HepG2 (cell line): ENCODE results near the gene TNFAIP8L2. TPM values are rescaled to one million over a fixed set of nuclear protein-coding genes. Genes with fewer than 3 reads are reported as not detected.
A peak's percentile ranks its signal among the peaks of the same experiment; 100 is the strongest.

Experiments used
- ATAC-seq: fragments of 200-7000 bp; cut with Tn5 transposase; 3 replicates; pipeline ENCODE4 v1.9.1; 2020; ENCODE audit warnings: mild to moderate bottlenecking, moderate library complexity
- BruUV-seq: library from RNA; stranded (reverse); fragments of 400-500 nt; replicated peaks from 2 replicates; lab custom pipeline; 2021; lab: Mats Ljungman, UMichigan
- CTCF ChIA-PET: fragments of 300-600 bp; formaldehyde crosslinking; extraction: SDS; loops from one replicate; lab custom pipeline; 2021; ENCODE audit warnings: low total read pairs, inconsistent platforms, low intra/inter-chr PET ratio; lab: Yijun Ruan, JAX
- POLR2A ChIA-PET: fragments of 350-600 bp; sonication (Branson Sonifier 250); formaldehyde crosslinking; loops from one replicate; lab custom pipeline; 2020; ENCODE audit warnings: antibody characterized with exemption, inconsistent platforms; lab: Yijun Ruan, JAX
- DNase-seq: peaks from one replicate; pipeline ENCODE4 v3.0.0-alpha.2; 2015; ENCODE audit warnings: low spot score
- FAIRE-seq: peaks from 3 replicates; lab custom pipeline; 2011; peaks lifted over from hg19 to GRCh38; lab: Jason Lieb, UNC
- H2AFZ ChIP-seq: one replicate; pipeline ENCODE4 v1.6.1; 2011; ENCODE audit warnings: low read length, inconsistent platforms
- H3K27ac ChIP-seq: fragments of 300-600 bp; 3 replicates; pipeline ENCODE4 v1.8.0; 2011; ENCODE audit warnings: mixed run types, mild to moderate bottlenecking, mixed read lengths, low read length, inconsistent platforms; ENCODE audit not compliant: insufficient read depth; ENCODE audit errors: extremely low read length
- H3K27me3 ChIP-seq, 2 experiments: fragments of 200-600 bp in 1 of 2; 2 replicates in 1 of 2; 3 replicates in 1 of 2; pipeline versions ENCODE4 v1.6.0 to v1.8.0; 2011; ENCODE audit warnings: low read length in 2 of 2, mild to moderate bottlenecking in 2 of 2, moderate library complexity in 2 of 2, inconsistent platforms in 1 of 2; ENCODE audit not compliant: insufficient read depth in 2 of 2, control insufficient read depth in 1 of 2
- H3K36me3 ChIP-seq, 2 experiments: fragments of 200-600 bp in 1 of 2; replicated peaks in 1 of 2; 2 replicates in 1 of 2; 3 replicates in 1 of 2; pipeline versions ENCODE4 v1.5.1 to v1.8.0; 2011; ENCODE audit warnings: low read length in 2 of 2, inconsistent platforms in 1 of 2; ENCODE audit not compliant: insufficient read depth in 2 of 2, control insufficient read depth in 1 of 2
- H3K4me1 ChIP-seq: 2 replicates; pipeline ENCODE4 v1.5.1; 2012; ENCODE audit warnings: low read length, inconsistent platforms; ENCODE audit not compliant: insufficient read depth
- H3K4me2 ChIP-seq: 2 replicates; pipeline ENCODE4 v1.6.0; 2011; ENCODE audit warnings: low read depth, low read length, inconsistent platforms
- H3K4me3 ChIP-seq, 3 experiments: fragments of 200-600 bp in 1 of 3; sonication (generic), shearing (Covaris generic) in 1 of 3; replicated peaks in 1 of 3; 2 replicates each; pipeline ENCODE4 v1.5.1; 2011 to 2016; ENCODE audit warnings: low read length in 3 of 3, inconsistent platforms in 2 of 3, low read depth in 2 of 3, mild to moderate bottlenecking in 2 of 3, control low read depth in 1 of 3, mixed read lengths in 1 of 3; ENCODE audit not compliant: insufficient read depth in 1 of 3
- H3K79me2 ChIP-seq: one replicate; pipeline ENCODE4 v1.6.1; 2011; ENCODE audit warnings: low read length, inconsistent platforms; ENCODE audit not compliant: insufficient read depth
- H3K9ac ChIP-seq: 2 replicates; pipeline ENCODE4 v1.6.0; 2011; ENCODE audit warnings: mild to moderate bottlenecking, low read depth, low read length, inconsistent platforms; ENCODE audit not compliant: insufficient read depth
- H3K9me3 ChIP-seq: 2 replicates; pipeline ENCODE4 v1.5.1; 2012; ENCODE audit warnings: mild to moderate bottlenecking, low read length
- H4K20me1 ChIP-seq: 2 replicates; pipeline ENCODE4 v1.6.0; 2011; ENCODE audit warnings: inconsistent platforms, mild to moderate bottlenecking, low read length, moderate library complexity; ENCODE audit not compliant: insufficient read depth
- CHD2 ChIP-seq: IDR thresholded peaks from 2 replicates; pipeline ENCODE4 v1.6.1; 2011; ENCODE audit warnings: low read depth, low read length, improper control_type of control experiment
- CREB1 ChIP-seq, 2 experiments: fragments of 450-650 bp in 1 of 2; IDR thresholded peaks; 2 replicates each; pipeline ENCODE4 v1.6.1; 2016 to 2017; ENCODE audit warnings: control low read depth in 1 of 2, mild to moderate bottlenecking in 1 of 2, missing compliant biosample characterization in 1 of 2, missing genetic modification characterization in 1 of 2
- DMAP1 ChIP-seq: IDR thresholded peaks from 2 replicates; pipeline ENCODE4 v1.6.1; 2016
- EEA1 ChIP-seq: sonication (generic); formaldehyde crosslinking; IDR thresholded peaks from 2 replicates; pipeline ENCODE4 v1.5.1; 2020; ENCODE audit warnings: mild to moderate bottlenecking, missing genetic modification reagents, borderline replicate concordance
- HIVEP1 ChIP-seq: sonication (generic); formaldehyde crosslinking; IDR thresholded peaks from 2 replicates; pipeline ENCODE4 v1.4.0; 2020; ENCODE audit warnings: mild to moderate bottlenecking, missing genetic modification reagents
- IKZF4 ChIP-seq: sonication (generic); formaldehyde crosslinking; IDR thresholded peaks from 2 replicates; pipeline ENCODE4 v1.5.1; 2020; ENCODE audit warnings: borderline replicate concordance, mild to moderate bottlenecking, low read depth, missing genetic modification reagents; ENCODE audit errors: not compliant biosample characterization
- NFE2L2 ChIP-seq: fragments of 150-350 bp; IDR thresholded peaks from 2 replicates; pipeline ENCODE4 v1.6.1; 2014; ENCODE audit warnings: low read length
- NFYB ChIP-seq: sonication (generic); formaldehyde crosslinking; IDR thresholded peaks from 2 replicates; pipeline ENCODE4 v1.4.0; 2020; ENCODE audit warnings: missing genetic modification reagents
- PLRG1 ChIP-seq: fragments of 450-650 bp; conservative IDR thresholded peaks from 2 replicates; pipeline ENCODE4 v1.6.1; 2016
- ZNF138 ChIP-seq: sonication (generic); formaldehyde crosslinking; IDR thresholded peaks from 2 replicates; pipeline ENCODE4 v1.5.0; 2020; ENCODE audit warnings: mild to moderate bottlenecking, low read depth, missing genetic modification reagents
- ZNF232 ChIP-seq: sonication (generic); formaldehyde crosslinking; IDR thresholded peaks from 2 replicates; pipeline ENCODE4 v1.4.0; 2020; ENCODE audit warnings: missing genetic modification reagents, borderline replicate concordance
- ZNF263 ChIP-seq: sonication (generic); formaldehyde crosslinking; IDR thresholded peaks from 2 replicates; pipeline ENCODE4 v1.4.0; 2020; ENCODE audit warnings: missing genetic modification reagents
- ZNF343 ChIP-seq: sonication (generic); formaldehyde crosslinking; IDR thresholded peaks from 2 replicates; pipeline ENCODE4 v1.4.0; 2020; ENCODE audit warnings: mild to moderate bottlenecking, missing genetic modification reagents
- ZNF570 ChIP-seq: sonication (generic); formaldehyde crosslinking; IDR thresholded peaks from 2 replicates; pipeline ENCODE4 v1.4.0; 2020; ENCODE audit warnings: mild to moderate bottlenecking, missing genetic modification reagents, borderline replicate concordance
- ZNF598 ChIP-seq: sonication (generic); formaldehyde crosslinking; IDR thresholded peaks from 2 replicates; pipeline ENCODE4 v1.5.1; 2020; ENCODE audit warnings: mild to moderate bottlenecking, missing genetic modification reagents, borderline replicate concordance
- ZNF790 ChIP-seq: sonication (generic); formaldehyde crosslinking; IDR thresholded peaks from 2 replicates; pipeline ENCODE4 v1.8.0; 2022; ENCODE audit warnings: missing genetic modification reagents, mild to moderate bottlenecking, borderline replicate concordance
- WGBS: methylation state at CpG from one replicate; pipeline ENCODE4 v1.1.6; 2017; ENCODE audit warnings: low lambda C conversion rate; 5-methylcytosine and 5-hydroxymethylcytosine counted together
- in situ Hi-C: cut with HindIII; loops from 2 replicates; pipeline ENCODE4 v1.10.0; 2017; ENCODE audit warnings: low pct_unique_long_range_greater_than_20kb; ENCODE audit not compliant: extremely low pct_ligation_motif_present
- intact Hi-C: fragments of 100-400 bp; cut with micrococcal nuclease; formaldehyde crosslinking; loops from one replicate; pipeline ENCODE4 v1.10.0; 2022; ENCODE audit not compliant: unreplicated experiment
- polyA plus RNA-seq, 8 experiments: library from polyadenylated mRNA; depleted of rRNA in 3 of 8; stranded (reverse) in 7 of 8; unstranded in 1 of 8; fragments of >200 nt; fragmentation: Illumina TruSeq in 4 of 8; extraction: Trizol in 4 of 8; gene quantifications; 2 replicates each; pipeline versions ENCODE4 v1.2.1 to v1.2.3, GENCODE V29; 2011 to 2016; ENCODE audit warnings: low read depth in 4 of 8, missing spikeins in 1 of 8, mixed read lengths in 1 of 8; ENCODE audit not compliant: insufficient read depth in 1 of 8
- total RNA-seq, 5 experiments: library from RNA; depleted of rRNA; stranded (reverse); fragments of >200 nt; fragmentation: Illumina TruSeq; extraction: Trizol; gene quantifications; 2 replicates each; pipeline ENCODE4 v1.2.3, GENCODE V29; 2016; ENCODE audit warnings: low read depth in 1 of 5
- TF ChIP-seq, protein P1 (sequence below): IDR thresholded peaks from 2 replicates; pipeline ENCODE4 v1.6.1; 2016; ENCODE audit warnings: low read depth, borderline replicate concordance
- TF ChIP-seq, protein P2 (sequence below): sonication (generic); formaldehyde crosslinking; IDR thresholded peaks from 2 replicates; pipeline ENCODE4 v1.5.1; 2020; ENCODE audit warnings: missing genetic modification reagents, mild to moderate bottlenecking, borderline replicate concordance

The TNFAIP8L2 gene
- total and polyA plus RNA-seq, 2 of the 13 experiments (the other 11 are each of a cell fraction or from before 2014, with no cell fraction given), result not detected

DNA sequence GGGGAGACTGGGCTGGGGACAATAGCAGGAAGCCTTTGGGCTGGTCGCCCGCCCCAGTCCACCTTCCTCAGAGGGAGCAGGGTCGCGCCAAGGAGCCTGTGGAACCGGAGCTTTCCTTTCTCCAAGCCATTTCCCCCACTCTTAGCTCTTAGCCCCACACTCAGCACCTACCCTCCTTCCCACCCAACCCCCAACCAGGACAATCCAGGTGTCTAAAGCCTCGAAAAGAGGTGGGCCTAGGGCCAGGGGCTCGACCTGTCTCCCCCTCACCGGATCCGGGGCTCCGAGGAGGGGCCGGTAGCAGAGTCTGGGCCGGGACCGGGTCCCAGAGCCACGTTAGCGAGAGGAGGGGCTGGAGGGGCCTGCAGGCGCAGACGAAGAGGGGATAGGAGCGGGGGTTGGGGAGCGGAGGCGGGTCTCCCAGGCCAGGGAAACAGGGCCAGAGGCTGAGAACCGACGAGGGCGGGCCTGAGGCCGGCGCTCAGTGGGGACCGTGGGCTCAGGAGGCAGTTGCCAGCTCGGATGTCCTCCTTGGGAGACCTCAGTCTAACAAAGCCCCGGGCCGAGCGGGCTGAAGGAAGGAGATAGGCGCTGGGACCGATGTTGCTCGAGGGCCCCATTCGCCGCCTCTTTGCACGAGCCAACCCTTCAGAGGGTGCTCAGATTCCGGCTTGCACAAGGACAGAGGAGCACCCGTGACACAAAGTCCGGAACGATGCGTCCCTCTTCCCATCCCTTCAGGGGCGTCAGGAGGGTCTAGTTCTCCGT is 11.0 kb upstream of the TNFAIP8L2 start:
- TF ChIP-seq HIVEP1 (CRISPR knock-in tag) (no peak), ZNF232 (CRISPR knock-in tag) (peak; percentile 30; the same call in 1 of the 2 replicates), ZNF263 (CRISPR knock-in tag) (0 out of 2 replicates have a peak, but pooled peaks have one; percentile 38)
- TF ChIP-seq, all 625 proteins: peak for 2
- ChIA-PET POLR2A (no interaction called here), CTCF (no interaction called here)
- in situ Hi-C loops (no loop called here), intact Hi-C loops (loop anchor here (1.0 to 5.0 kb wide), 2 partner anchors 121 to 133 kb away; no protein-coding TSS in a partner anchor)
- ATAC-seq (no peak), DNase-seq (no peak), FAIRE-seq (no peak)
- Histone ChIP-seq H3K79me2 (no peaks in the 10 kb centered on the region), H3K9me3 (no peaks in the 10 kb centered on the region), H3K4me3 (peak overlapping the region; percentile 73 to 77 (median 77); a peak in 4 of 6 replicates), H2AFZ (no peak overlapping the region), H4K20me1 (no peaks in the 10 kb centered on the region), H3K27ac (no peak overlapping the region), H3K36me3 (no peaks in the 10 kb centered on the region), H3K4me2 (peak overlapping the region; percentile 81), H3K4me1 (peaks cover 33% of the 10 kb centered on the region), H3K9ac (peak overlapping the region; percentile 63; the same call in 1 of the 2 replicates), H3K27me3 (no peaks in the 10 kb centered on the region)
- WGBS, result 88% methylated on average over 26 of the region's 43 CpGs
- BruUV-seq, result TSS peak; percentile 30

DNA sequence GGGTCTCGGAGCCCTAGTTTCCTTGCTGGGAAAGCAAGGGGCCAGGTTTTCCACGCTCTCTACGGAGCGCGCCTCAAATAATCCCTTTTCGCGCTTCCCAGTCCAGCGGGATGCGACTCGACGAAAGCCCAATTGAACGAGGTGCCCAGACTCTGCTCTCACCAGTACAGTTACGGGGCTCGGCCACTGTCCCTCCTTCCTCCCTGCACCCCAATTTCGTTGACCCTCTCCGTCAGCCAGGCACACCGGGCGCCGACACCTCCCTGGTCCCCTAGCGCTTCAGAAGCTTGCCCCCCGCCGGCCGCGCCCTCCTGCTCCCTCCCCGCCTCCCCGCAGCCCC is 10.4 kb upstream of the TNFAIP8L2 start:
- in situ Hi-C loops (no loop called here), intact Hi-C loops (loop anchor here (1.0 to 5.0 kb wide), 2 partner anchors 122 to 134 kb away; no protein-coding TSS in a partner anchor)
- no peaks in the 10 kb centered on the region for H4K20me1 ChIP-seq
- WGBS, result 29% methylated on average over 24 of the region's 26 CpGs
- peak; percentile 3 for ATAC-seq
- BruUV-seq, result no TSS peak
- peak overlapping the region; percentile 73 to 77 (median 77); a peak in 5 of 6 replicates for H3K4me3 ChIP-seq
- no peaks in the 10 kb centered on the region for H3K36me3 ChIP-seq
- no peak for DNase-seq
- peaks cover 33% of the 10 kb centered on the region for H3K4me1 ChIP-seq
- H3K27ac ChIP-seq, result no peak overlapping the region
- no peaks in the 10 kb centered on the region for H3K9me3 ChIP-seq
- H3K4me2 ChIP-seq, result peak overlapping the region; percentile 81
- no peaks in the 10 kb centered on the region for H3K27me3 ChIP-seq
- CTCF ChIA-PET, result no interaction called here
- POLR2A ChIA-PET, result no interaction called here
- no peaks in the 10 kb centered on the region for H3K79me2 ChIP-seq
- peak overlapping the region; percentile 63; the same call in 1 of the 2 replicates for H3K9ac ChIP-seq
- H2AFZ ChIP-seq, result no peak overlapping the region
- no peak for FAIRE-seq
- TF ChIP-seq EEA1 (CRISPR knock-in tag) (no peak), PLRG1 (no peak), ZNF570 (CRISPR knock-in tag) (no peak), ZNF790 (0 out of 2 replicates have a peak, but pooled peaks have one; percentile 83), DMAP1 (CRISPR knock-in tag) (0 out of 2 replicates have a peak, but pooled peaks have one; percentile 1), CHD2 (no peak), NFE2L2 (no peak), NFYB (CRISPR knock-in tag) (no peak), ZNF598 (no peak), ZNF138 (CRISPR knock-in tag) (0 out of 2 replicates have a peak, but pooled peaks have one; percentile 3), CREB1 (IDR thresholded peaks at IDR 0.05) (no peak), CREB1 (CRISPR knock-in tag; IDR thresholded peaks at IDR 0.05) (no peak), ZNF343 (no peak), IKZF4 (no peak)
- TF ChIP-seq, protein P1, sequence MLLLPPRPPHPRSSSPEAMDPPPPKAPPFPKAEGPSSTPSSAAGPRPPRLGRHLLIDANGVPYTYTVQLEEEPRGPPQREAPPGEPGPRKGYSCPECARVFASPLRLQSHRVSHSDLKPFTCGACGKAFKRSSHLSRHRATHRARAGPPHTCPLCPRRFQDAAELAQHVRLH, result no peak
- TF ChIP-seq, protein P2, sequence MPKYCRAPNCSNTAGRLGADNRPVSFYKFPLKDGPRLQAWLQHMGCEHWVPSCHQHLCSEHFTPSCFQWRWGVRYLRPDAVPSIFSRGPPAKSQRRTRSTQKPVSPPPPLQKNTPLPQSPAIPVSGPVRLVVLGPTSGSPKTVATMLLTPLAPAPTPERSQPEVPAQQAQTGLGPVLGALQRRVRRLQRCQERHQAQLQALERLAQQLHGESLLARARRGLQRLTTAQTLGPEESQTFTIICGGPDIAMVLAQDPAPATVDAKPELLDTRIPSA (CRISPR knock-in tag), result no peak
